Neural cell (in vitro differentiated cells): ENCODE data around the gene MAN1B1. TPM values are rescaled to one million over a fixed set of nuclear protein-coding genes. Genes with fewer than 3 reads are reported as not detected.

Experiments
- H2AFZ ChIP-seq: fragments of 200-600, 300-800 bp; sonication (generic), shearing (Covaris generic); 2 replicates; pipeline ENCODE4 v1.6.0; 2014; ENCODE audit warnings: low read depth, mild to moderate bottlenecking, antibody characterized with exemption, low read length, moderate library complexity
- H3F3A ChIP-seq: fragments of 200-600 bp; shearing (Covaris generic); 2 replicates; pipeline ENCODE4 v1.6.1; 2016; ENCODE audit warnings: mild to moderate bottlenecking, moderate library complexity, mixed read lengths, antibody characterized with exemption, low read length; ENCODE audit not compliant: insufficient read depth, poor library complexity, severe bottlenecking
- H3K27ac ChIP-seq: fragments of 200-600, 300-800 bp; sonication (generic), shearing (Covaris generic); 2 replicates; pipeline ENCODE4 v1.5.1; 2014; ENCODE audit warnings: mild to moderate bottlenecking, low read length, moderate library complexity
- H3K27me3 ChIP-seq: fragments of 300-800, 200-600 bp; sonication (generic), shearing (Covaris generic); 2 replicates; pipeline ENCODE4 v1.6.0; 2014; ENCODE audit warnings: mild to moderate bottlenecking, low read depth, low read length, moderate library complexity; ENCODE audit not compliant: insufficient read depth
- H3K36me3 ChIP-seq: fragments of 300-800, 200-600 bp; sonication (generic), shearing (Covaris generic); 2 replicates; pipeline ENCODE4 v1.5.1; 2014; ENCODE audit warnings: mild to moderate bottlenecking, antibody characterized with exemption, low read length, moderate library complexity; ENCODE audit not compliant: insufficient read depth
- H3K4me2 ChIP-seq: fragments of 300-800, 200-600 bp; sonication (generic), shearing (Covaris generic); 2 replicates; pipeline ENCODE4 v1.6.0; 2014; ENCODE audit warnings: mild to moderate bottlenecking, low read length
- H3K4me3 ChIP-seq: fragments of 300-800, 200-600 bp; sonication (generic), shearing (Covaris generic); 2 replicates; pipeline ENCODE4 v1.5.1; 2014; ENCODE audit warnings: mild to moderate bottlenecking, low read length, moderate library complexity
- H3K79me2 ChIP-seq: fragments of 200-600 bp; shearing (Covaris generic); replicated peaks from 2 replicates; pipeline ENCODE4 v1.6.0; 2014; ENCODE audit warnings: mild to moderate bottlenecking, low read length, moderate library complexity; ENCODE audit not compliant: insufficient read depth
- H3K9ac ChIP-seq: fragments of 300-800, 200-600 bp; sonication (generic), shearing (Covaris generic); 2 replicates; pipeline ENCODE4 v1.6.1; 2016; ENCODE audit warnings: mild to moderate bottlenecking, low read length, mixed read lengths
- H3K9me2 ChIP-seq: fragments of 200-600 bp; shearing (Covaris generic); 2 replicates; pipeline ENCODE4 v1.6.1; 2016; ENCODE audit warnings: mild to moderate bottlenecking, low read length, mixed read lengths; ENCODE audit not compliant: insufficient read depth
- H3K9me3 ChIP-seq: fragments of 200-600, 300-800 bp; sonication (generic), shearing (Covaris generic); 2 replicates; pipeline ENCODE4 v1.6.1; 2016; ENCODE audit warnings: mild to moderate bottlenecking, mixed run types, low read length, moderate library complexity, mixed read lengths
- H4K20me1 ChIP-seq: fragments of 200-600 bp; shearing (Covaris generic); 2 replicates; pipeline ENCODE4 v1.6.1; 2016; ENCODE audit warnings: mild to moderate bottlenecking, mixed run types; ENCODE audit not compliant: insufficient read depth
- CTCF ChIP-seq: fragments of 450-650 bp; IDR thresholded peaks from 2 replicates; pipeline ENCODE4 v1.5.1; 2014; ENCODE audit warnings: antibody characterized with exemption, mild to moderate bottlenecking, moderate library complexity; ENCODE audit not compliant: poor library complexity, severe bottlenecking
- EP300 ChIP-seq: fragments of 450-650 bp; conservative IDR thresholded peaks from 2 replicates; pipeline ENCODE4 v1.6.1; 2014; ENCODE audit warnings: antibody characterized with exemption, mild to moderate bottlenecking, moderate library complexity; ENCODE audit not compliant: poor library complexity, severe bottlenecking
- EZH2 ChIP-seq: fragments of 200-600, 300-800 bp; shearing (Covaris generic), sonication (generic); IDR thresholded peaks from 2 replicates; pipeline ENCODE4 v1.6.1; 2014; ENCODE audit warnings: antibody characterized with exemption, low read length, borderline replicate concordance, mild to moderate bottlenecking; ENCODE audit not compliant: insufficient read depth, poor library complexity, severe bottlenecking
- MXI1 ChIP-seq: fragments of 450-650 bp; conservative IDR thresholded peaks from 2 replicates; pipeline ENCODE4 v1.6.1; 2014; ENCODE audit warnings: antibody characterized with exemption, mild to moderate bottlenecking; ENCODE audit not compliant: poor library complexity, severe bottlenecking
- POLR2AphosphoS5 ChIP-seq: IDR thresholded peaks from 2 replicates; pipeline ENCODE4 v1.6.1; 2012
- RAD21 ChIP-seq: fragments of 450-650 bp; conservative IDR thresholded peaks from 2 replicates; pipeline ENCODE4 v1.6.1; 2014; ENCODE audit warnings: antibody characterized with exemption, mild to moderate bottlenecking, moderate library complexity
- REST ChIP-seq: IDR thresholded peaks from 2 replicates; pipeline ENCODE4 v1.6.1; 2012; ENCODE audit warnings: borderline replicate concordance
- SMC3 ChIP-seq: fragments of 450-650 bp; conservative IDR thresholded peaks from 2 replicates; pipeline ENCODE4 v1.6.1; 2014; ENCODE audit warnings: antibody characterized with exemption, mild to moderate bottlenecking, moderate library complexity; ENCODE audit not compliant: poor library complexity
- TAF1 ChIP-seq: IDR thresholded peaks from 2 replicates; pipeline ENCODE4 v1.6.1; 2012; ENCODE audit warnings: low read depth
- polyA plus RNA-seq: library from polyadenylated mRNA; depleted of rRNA; stranded (reverse); fragments of >200 nt; gene quantifications from 2 replicates; pipeline ENCODE4 v1.2.3, GENCODE V29; 2014

MAN1B1 gene
- polyA plus RNA-seq, 1 donor from 2014 or later, result 72.0 TPM

GRCh38 chr9:137039611-137040366, 47.0 kb upstream of the MAN1B1 start:
- Histone ChIP-seq H3K9me3 (no peaks in the 10 kb centered on the region), H3K79me2 (peaks cover 14% of the 10 kb centered on the region), H3K27me3 (no peaks in the 10 kb centered on the region), H3K9ac (no peak overlapping the region), H3K4me3 (no peak overlapping the region), H4K20me1 (peaks cover 8% of the 10 kb centered on the region), H3K36me3 (no peaks in the 10 kb centered on the region), H3F3A (no peaks in the 10 kb centered on the region), H2AFZ (no peak overlapping the region), H3K9me2 (no peaks in the 10 kb centered on the region), H3K27ac (no peak overlapping the region), H3K4me2 (no peak overlapping the region)
- TF ChIP-seq TAF1 (no peak), EZH2 (no peak), RAD21 (no peak), CTCF (no peak), SMC3 (no peak), EP300 (no peak), MXI1 (no peak), REST (no peak), POLR2AphosphoS5 (no peak)

- Histone ChIP-seq H3K9me3 (no peaks in the 10 kb centered on the region), H3K79me2 (peaks cover 20% of the 10 kb centered on the region), H3K27ac (no peak overlapping the region), H3F3A (no peaks in the 10 kb centered on the region), H2AFZ (no peak overlapping the region), H3K9ac (no peak overlapping the region), H3K27me3 (no peaks in the 10 kb centered on the region), H3K9me2 (no peaks in the 10 kb centered on the region), H3K4me3 (no peak overlapping the region), H3K4me2 (no peak overlapping the region), H4K20me1 (peaks cover 13% of the 10 kb centered on the region), H3K36me3 (no peaks in the 10 kb centered on the region)
- TF ChIP-seq EZH2, result no peak
- TF ChIP-seq EP300, result no peak
- TF ChIP-seq POLR2AphosphoS5, result no peak
- no peak for TF ChIP-seq REST
- no peak for TF ChIP-seq RAD21
- no peak for TF ChIP-seq SMC3
- no peak for TF ChIP-seq CTCF
- TF ChIP-seq MXI1, result no peak
- no peak for TF ChIP-seq TAF1
Observed at GRCh38 chr9:137040568-137040967, 46.2 kb upstream of the MAN1B1 start.
